HFFc6 (cell line): ENCODE data around the gene IQGAP2. TPM values are rescaled to one million over a fixed set of nuclear protein-coding genes. Genes with fewer than 3 reads are reported as not detected.

Experiments
- DNase-seq: peaks from one replicate; pipeline ENCODE4 v3.0.0-alpha.2; 2018
- H3K27ac Mint-ChIP-seq: 2 replicates; pipeline ENCODE4 v1.8.0; 2020; ENCODE audit warnings: mild to moderate bottlenecking, mixed read lengths
- H3K27me3 Mint-ChIP-seq: 2 replicates; pipeline ENCODE4 v1.8.0; 2021; ENCODE audit warnings: mild to moderate bottlenecking, moderate library complexity, mixed read lengths; ENCODE audit not compliant: insufficient read depth
- H3K36me3 Mint-ChIP-seq: 2 replicates; pipeline ENCODE4 v1.8.0; 2021; ENCODE audit warnings: low read depth, mixed read lengths
- H3K4me1 Mint-ChIP-seq: 2 replicates; pipeline ENCODE4 v1.8.0; 2020; ENCODE audit warnings: low read depth, mixed read lengths
- H3K4me3 Mint-ChIP-seq: 2 replicates; pipeline ENCODE4 v1.8.0; 2020; ENCODE audit warnings: mild to moderate bottlenecking, moderate library complexity, mixed read lengths
- H3K9me3 Mint-ChIP-seq: 2 replicates; pipeline ENCODE4 v1.8.0; 2020; ENCODE audit warnings: mild to moderate bottlenecking, mixed read lengths
- long read RNA-seq: library from polyadenylated mRNA; unstranded; transcript quantifications from one replicate; pipeline ENCODE4 v2.0.0, GENCODE V29; 2019
- total RNA-seq, 6 experiments: library from RNA; stranded (reverse); fragmentation: NEBNext Ultra II Directional; extraction: Animal tissue kit (Norgen Biotek cat#: 25700); gene quantifications; 2 replicates in 1 of 6; 3 replicates in 5 of 6; pipeline ENCODE4 v1.2.3, GENCODE V29; 2021
- TF ChIP-seq, protein P1 (sequence below): fragments of 200-600 bp; sonication (generic); IDR thresholded peaks from 2 replicates; pipeline ENCODE4 v1.5.0; 2021; ENCODE audit warnings: antibody characterized with exemption, mild to moderate bottlenecking

IQGAP2 gene, protein sequence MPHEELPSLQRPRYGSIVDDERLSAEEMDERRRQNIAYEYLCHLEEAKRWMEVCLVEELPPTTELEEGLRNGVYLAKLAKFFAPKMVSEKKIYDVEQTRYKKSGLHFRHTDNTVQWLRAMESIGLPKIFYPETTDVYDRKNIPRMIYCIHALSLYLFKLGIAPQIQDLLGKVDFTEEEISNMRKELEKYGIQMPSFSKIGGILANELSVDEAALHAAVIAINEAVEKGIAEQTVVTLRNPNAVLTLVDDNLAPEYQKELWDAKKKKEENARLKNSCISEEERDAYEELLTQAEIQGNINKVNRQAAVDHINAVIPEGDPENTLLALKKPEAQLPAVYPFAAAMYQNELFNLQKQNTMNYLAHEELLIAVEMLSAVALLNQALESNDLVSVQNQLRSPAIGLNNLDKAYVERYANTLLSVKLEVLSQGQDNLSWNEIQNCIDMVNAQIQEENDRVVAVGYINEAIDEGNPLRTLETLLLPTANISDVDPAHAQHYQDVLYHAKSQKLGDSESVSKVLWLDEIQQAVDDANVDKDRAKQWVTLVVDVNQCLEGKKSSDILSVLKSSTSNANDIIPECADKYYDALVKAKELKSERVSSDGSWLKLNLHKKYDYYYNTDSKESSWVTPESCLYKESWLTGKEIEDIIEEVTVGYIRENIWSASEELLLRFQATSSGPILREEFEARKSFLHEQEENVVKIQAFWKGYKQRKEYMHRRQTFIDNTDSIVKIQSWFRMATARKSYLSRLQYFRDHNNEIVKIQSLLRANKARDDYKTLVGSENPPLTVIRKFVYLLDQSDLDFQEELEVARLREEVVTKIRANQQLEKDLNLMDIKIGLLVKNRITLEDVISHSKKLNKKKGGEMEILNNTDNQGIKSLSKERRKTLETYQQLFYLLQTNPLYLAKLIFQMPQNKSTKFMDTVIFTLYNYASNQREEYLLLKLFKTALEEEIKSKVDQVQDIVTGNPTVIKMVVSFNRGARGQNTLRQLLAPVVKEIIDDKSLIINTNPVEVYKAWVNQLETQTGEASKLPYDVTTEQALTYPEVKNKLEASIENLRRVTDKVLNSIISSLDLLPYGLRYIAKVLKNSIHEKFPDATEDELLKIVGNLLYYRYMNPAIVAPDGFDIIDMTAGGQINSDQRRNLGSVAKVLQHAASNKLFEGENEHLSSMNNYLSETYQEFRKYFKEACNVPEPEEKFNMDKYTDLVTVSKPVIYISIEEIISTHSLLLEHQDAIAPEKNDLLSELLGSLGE (N-terminal part only)
- total RNA-seq: under 1 TPM in 5 of 6 experiments, not detected in 1; 0.09 to 0.47 (median 0.21) TPM
- long read RNA-seq, partial matches to known transcripts: 0 of 1 reads
- long read RNA-seq, other reads (novel, unspliced or antisense): 1 of 1 reads

DNA sequence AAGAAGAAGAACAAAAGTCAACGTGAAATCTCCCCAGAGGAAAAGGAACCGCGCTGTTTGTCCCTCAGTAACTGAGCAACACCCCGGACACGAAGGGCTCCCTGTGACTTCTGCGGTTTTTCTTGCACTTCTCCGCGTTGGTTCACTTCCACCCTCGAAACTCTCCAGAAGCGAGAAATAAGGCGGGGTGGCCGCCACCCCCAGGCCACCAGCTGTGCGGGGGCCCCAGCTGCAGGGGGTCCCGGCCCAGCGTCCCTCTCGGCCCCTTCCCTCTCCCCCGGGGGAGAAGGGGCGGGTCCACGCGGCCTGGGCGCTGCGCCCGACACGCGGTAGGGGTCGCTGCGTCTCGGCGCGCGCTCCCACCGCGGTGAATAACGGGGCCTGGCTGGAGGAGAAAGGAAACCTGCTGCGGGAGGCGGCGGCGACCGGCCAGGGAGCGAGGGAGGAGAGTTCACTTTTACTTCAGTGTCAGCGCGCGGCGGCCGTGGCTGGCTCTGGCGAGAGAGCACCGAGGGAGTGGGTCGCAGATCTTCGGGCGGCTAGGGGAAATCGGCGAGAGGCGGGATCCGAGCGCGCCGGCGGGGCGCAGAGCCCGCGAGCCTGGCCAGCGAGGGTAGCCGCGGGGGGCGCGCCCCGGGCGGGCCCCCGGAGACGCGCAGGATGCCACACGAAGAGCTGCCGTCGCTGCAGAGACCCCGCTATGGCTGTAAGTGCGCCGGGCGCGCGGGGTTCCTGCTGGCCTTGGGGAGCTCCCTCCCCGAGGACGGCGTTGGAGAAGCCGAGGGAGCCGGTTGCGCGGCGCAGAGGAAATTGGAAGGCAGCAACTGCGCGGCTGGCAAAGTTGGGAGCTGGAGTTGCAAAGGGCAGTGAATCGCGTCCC, at the start of gene IQGAP2:
TSS of gene IQGAP2 (plus strand) at position 400 of the 880 bp plus-strand sequence. CDS start at position 661, 261 bp downstream.
- Mint-ChIP-seq H3K4me1 (peaks cover 12% of the 10 kb centered on the region; the same call in 1 of the 2 replicates), H3K4me3 (peak within 1 kb of the TSS; percentile 86), H3K9me3 (no peaks in the 10 kb centered on the region), H3K27ac (no peak within 1 kb of the TSS), H3K27me3 (peaks cover 47% of the 10 kb centered on the region), H3K36me3 (no peaks in the 10 kb centered on the region)
- TF ChIP-seq, protein P1, sequence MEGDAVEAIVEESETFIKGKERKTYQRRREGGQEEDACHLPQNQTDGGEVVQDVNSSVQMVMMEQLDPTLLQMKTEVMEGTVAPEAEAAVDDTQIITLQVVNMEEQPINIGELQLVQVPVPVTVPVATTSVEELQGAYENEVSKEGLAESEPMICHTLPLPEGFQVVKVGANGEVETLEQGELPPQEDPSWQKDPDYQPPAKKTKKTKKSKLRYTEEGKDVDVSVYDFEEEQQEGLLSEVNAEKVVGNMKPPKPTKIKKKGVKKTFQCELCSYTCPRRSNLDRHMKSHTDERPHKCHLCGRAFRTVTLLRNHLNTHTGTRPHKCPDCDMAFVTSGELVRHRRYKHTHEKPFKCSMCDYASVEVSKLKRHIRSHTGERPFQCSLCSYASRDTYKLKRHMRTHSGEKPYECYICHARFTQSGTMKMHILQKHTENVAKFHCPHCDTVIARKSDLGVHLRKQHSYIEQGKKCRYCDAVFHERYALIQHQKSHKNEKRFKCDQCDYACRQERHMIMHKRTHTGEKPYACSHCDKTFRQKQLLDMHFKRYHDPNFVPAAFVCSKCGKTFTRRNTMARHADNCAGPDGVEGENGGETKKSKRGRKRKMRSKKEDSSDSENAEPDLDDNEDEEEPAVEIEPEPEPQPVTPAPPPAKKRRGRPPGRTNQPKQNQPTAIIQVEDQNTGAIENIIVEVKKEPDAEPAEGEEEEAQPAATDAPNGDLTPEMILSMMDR: peak; percentile 73
- DNase-seq: no peak

DNA sequence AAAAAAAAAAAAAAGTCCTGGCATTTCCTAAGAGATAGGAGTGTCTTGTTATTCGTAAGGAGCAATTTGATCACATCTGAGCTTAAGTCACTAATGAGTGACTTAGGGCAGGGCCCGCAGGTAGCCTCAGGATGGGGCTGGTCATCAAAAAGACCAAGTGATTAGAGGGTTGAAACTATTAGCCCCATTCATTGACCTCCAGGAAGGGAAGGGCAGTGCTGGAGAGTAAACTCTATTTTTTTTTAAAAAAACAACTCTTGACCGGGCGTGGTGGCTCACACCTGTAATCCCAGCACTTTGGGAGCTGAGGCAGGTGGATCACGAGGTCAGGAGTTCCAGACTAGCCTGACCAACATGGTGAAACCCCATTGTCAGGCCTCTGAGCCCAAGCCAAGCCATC, 46.2 kb upstream of the IQGAP2 start:
- H3K36me3 Mint-ChIP-seq: no peaks in the 10 kb centered on the region
- H3K27me3 Mint-ChIP-seq: peaks cover 23% of the 10 kb centered on the region
- no peaks in the 10 kb centered on the region for H3K4me1 Mint-ChIP-seq
- no peak overlapping the region for H3K27ac Mint-ChIP-seq
- no peaks in the 10 kb centered on the region for H3K9me3 Mint-ChIP-seq
- TF ChIP-seq, protein P1: no peak
- no peak for DNase-seq
- no peak overlapping the region for H3K4me3 Mint-ChIP-seq

DNA sequence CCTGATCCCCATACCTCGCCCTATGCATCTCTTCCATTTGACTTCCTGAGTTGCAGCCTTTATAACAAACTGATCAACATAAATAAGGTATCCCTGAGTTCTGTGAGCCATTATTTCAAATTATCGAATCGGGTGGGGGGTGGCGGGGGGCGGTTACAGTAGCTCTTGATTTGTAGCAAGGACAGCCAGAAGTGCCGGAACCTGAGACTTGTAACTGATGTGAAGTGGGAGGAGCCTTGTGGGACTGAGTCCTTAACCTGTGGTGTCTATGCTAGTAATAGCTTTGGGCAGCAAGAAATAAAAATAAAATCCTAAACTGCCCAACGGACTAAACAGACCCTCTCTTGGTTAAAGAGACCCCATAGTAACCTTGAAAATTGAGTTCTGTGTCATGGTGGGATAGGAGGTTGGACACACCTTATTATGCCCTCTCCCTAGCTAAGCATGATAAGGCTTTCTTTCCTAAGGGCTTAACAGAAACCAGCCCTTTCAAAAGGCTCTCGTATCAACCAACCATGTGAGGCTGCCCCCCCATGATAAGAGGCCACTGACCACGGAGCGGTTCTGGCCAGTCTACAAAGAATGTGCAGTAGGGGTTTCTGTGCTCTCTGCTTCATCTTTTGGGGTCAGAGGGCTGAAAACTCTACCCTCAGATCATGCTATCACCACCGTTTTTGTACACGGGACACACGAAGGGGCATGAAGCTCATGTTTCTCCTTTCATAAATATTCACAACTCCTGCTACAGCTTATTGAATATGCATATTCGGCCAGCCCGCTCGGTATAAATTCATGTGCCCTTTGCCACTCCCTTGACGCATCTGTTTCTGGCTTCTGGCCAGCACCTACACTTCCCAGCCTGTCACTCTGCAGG, 39.5 kb upstream of the IQGAP2 start:
- Mint-ChIP-seq H3K36me3 (no peaks in the 10 kb centered on the region), H3K4me3 (no peak overlapping the region), H3K9me3 (no peaks in the 10 kb centered on the region), H3K27ac (no peak overlapping the region), H3K27me3 (peaks cover 32% of the 10 kb centered on the region), H3K4me1 (no peaks in the 10 kb centered on the region)
- DNase-seq: no peak
- TF ChIP-seq, protein P1: no peak

DNA sequence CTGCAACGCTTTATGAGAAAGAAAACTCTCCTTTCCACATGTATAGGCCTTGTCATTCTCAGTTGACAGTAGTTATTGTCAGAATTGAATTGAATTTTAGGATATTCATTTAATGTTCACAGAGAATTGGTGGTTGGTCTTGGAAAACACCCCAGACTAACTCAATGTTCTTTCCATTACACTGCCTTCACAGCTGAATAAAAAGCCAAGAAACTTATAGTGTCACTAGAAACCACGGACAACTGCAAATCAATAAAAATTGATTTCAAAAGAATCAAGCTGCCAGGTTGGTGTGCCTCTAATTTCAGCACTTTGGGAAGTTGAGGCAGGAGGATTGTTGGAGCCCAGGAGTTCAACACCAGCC, 38.9 kb upstream of the IQGAP2 start:
- no peaks in the 10 kb centered on the region for H3K36me3 Mint-ChIP-seq
- no peak overlapping the region for H3K27ac Mint-ChIP-seq
- H3K4me3 Mint-ChIP-seq: no peak overlapping the region
- DNase-seq: no peak
- TF ChIP-seq, protein P1: no peak
- no peaks in the 10 kb centered on the region for H3K9me3 Mint-ChIP-seq
- no peaks in the 10 kb centered on the region for H3K4me1 Mint-ChIP-seq
- peaks cover 29% of the 10 kb centered on the region for H3K27me3 Mint-ChIP-seq
